Uterus (tissue), 2 donors: ENCODE measurements around the gene ADAMTSL2.

Experiments used
- CTCF ChIP-seq, 4 experiments: fragments of 200-600 bp in 2 of 4; fragments of 450-650 bp in 2 of 4; sonication (generic) in 2 of 4; IDR thresholded peaks; one replicate each; pipeline ENCODE4 v1.5.1; 2016 to 2019; ENCODE audit warnings: antibody characterized with exemption in 4 of 4, mild to moderate bottlenecking in 2 of 4, moderate library complexity in 1 of 4
- POLR2A ChIP-seq, 2 donors: fragments of 450-650 bp; IDR thresholded peaks; one replicate each; pipeline ENCODE4 v1.6.1; 2016; ENCODE audit warnings: antibody characterized with exemption in 2 of 2, mild to moderate bottlenecking in 1 of 2, moderate library complexity in 1 of 2

- no peak for TF ChIP-seq POLR2A (IDR thresholded peaks at IDR 0.05)
- TF ChIP-seq CTCF (IDR thresholded peaks at IDR 0.05), result no peak
These were observed 23.1 kb downstream of the ADAMTSL2 start for GRCh38 chr9:133557581-133557980.
